ENCODE measurements around the gene DDX21.
"Not testable (repeated sequence)": the region's sequence is repeated elsewhere in the genome, so short reads cannot be mapped to it uniquely, and the experiment has no call there.

Gene DDX21

GRCh38 chr10:68988530-68989316 lies 32.8 kb downstream of the DDX21 start, which contains the start of gene KIFBP:
TSS of gene KIFBP (plus strand) at chr10:68988803. CDS start at chr10:68988833, 30 bp downstream.
- DNase-seq = peak; percentile 92

- DNase-seq = no peak
Measured at GRCh38 chr10:68989317-68989990, 33.5 kb downstream of the DDX21 start.

GRCh38 chr10:68992636-68993440 lies 36.9 kb downstream of the DDX21 start:
- DNase-seq = no peak

- DNase-seq = no peak
Measured at GRCh38 chr10:68997211-68997610, 41.2 kb downstream of the DDX21 start.

- DNase-seq = peak; percentile 0
Measured at GRCh38 chr10:69004821-69005220, 48.9 kb downstream of the DDX21 start.

GRCh38 chr10:69005704-69006485 lies 49.9 kb downstream of the DDX21 start:
- no peak for DNase-seq

- DNase-seq = no peak
Measured at GRCh38 chr10:69007260-69007659, 51.3 kb downstream of the DDX21 start.

GRCh38 chr10:69009360-69009759 lies 53.4 kb downstream of the DDX21 start:
- DNase-seq = no peak

- no peak for DNase-seq
Measured at GRCh38 chr10:69010151-69010640, 54.2 kb downstream of the DDX21 start.

GRCh38 chr10:69012778-69013177 lies 56.8 kb downstream of the DDX21 start:
- not testable (repeated sequence) for DNase-seq

GRCh38 chr10:69014171-69014570 lies 58.2 kb downstream of the DDX21 start:
- no peak for DNase-seq

GRCh38 chr10:69018613-69019012 lies 62.6 kb downstream of the DDX21 start:
- DNase-seq = no peak

GRCh38 chr10:69022611-69023010 lies 66.6 kb downstream of the DDX21 start:
- no peak for DNase-seq

GRCh38 chr10:69025370-69025896 lies 69.5 kb downstream of the DDX21 start:
- DNase-seq = no peak

GRCh38 chr10:69033256-69033655 lies 77.3 kb downstream of the DDX21 start:
- DNase-seq = no peak

Measured in NCI-H2171 treated with DMSO at 0.1 percent for 48 hours (cell line).